ENCODE results near the gene MGMT.

GRCh38 chr10:129537151-129537550 is 70.1 kb downstream of the MGMT start:
- TF ChIP-seq CTCF (IDR thresholded peaks at IDR 0.05) (no peak), POLR2AphosphoS5 (IDR thresholded peaks at IDR 0.05) (no peak)
